IMR-90 (cell line): ENCODE data around the gene ZNF653. TPM values are rescaled to one million over a fixed set of nuclear protein-coding genes. Genes with fewer than 3 reads are reported as not detected.

Experiments
- ATAC-seq: fragments of 200-7000 bp; cut with Tn5 transposase; 2 replicates; pipeline ENCODE4 v1.9.1; 2020; ENCODE audit warnings: low read depth, mild to moderate bottlenecking, moderate library complexity
- BruUV-seq: library from RNA; stranded (reverse); fragments of 400-500 nt; replicated peaks from 2 replicates; lab custom pipeline; 2021; lab: Mats Ljungman, UMichigan
- CTCF ChIA-PET: fragments of 300-600 bp; formaldehyde crosslinking; extraction: SDS; loops from one replicate; lab custom pipeline; 2021; ENCODE audit warnings: antibody characterized with exemption; lab: Yijun Ruan, JAX
- POLR2A ChIA-PET: fragments of 300-600 bp; sonication (Branson Sonifier 250); formaldehyde crosslinking; loops from one replicate; lab custom pipeline; 2022; ENCODE audit warnings: antibody characterized with exemption; ENCODE audit not compliant: unreplicated experiment; lab: Charles Lee
- DNase-seq: peaks from one replicate; pipeline ENCODE4 v3.0.0; 2013
- H2AFZ ChIP-seq: replicated peaks from 2 replicates; pipeline ENCODE3; 2013; ENCODE audit warnings: low read length, mild to moderate bottlenecking; ENCODE audit not compliant: poor library complexity
- H2AK5ac ChIP-seq: 2 replicates; pipeline ENCODE4 v1.6.1; 2013; ENCODE audit warnings: low read depth, low read length, inconsistent platforms
- H2AK9ac ChIP-seq: replicated peaks from 2 replicates; pipeline ENCODE3; 2013; ENCODE audit warnings: mild to moderate bottlenecking, low read depth, low read length, moderate library complexity; ENCODE audit not compliant: poor library complexity
- H2BK120ac ChIP-seq: 2 replicates; pipeline ENCODE4 v1.6.1; 2013; ENCODE audit warnings: low read depth, low read length, inconsistent platforms
- H2BK15ac ChIP-seq: 3 replicates; pipeline ENCODE4 v1.6.1; 2013; ENCODE audit warnings: low read depth, low read length, inconsistent platforms
- H2BK20ac ChIP-seq: 2 replicates; pipeline ENCODE4 v1.6.1; 2013; ENCODE audit warnings: low read depth, mild to moderate bottlenecking, inconsistent platforms, low read length, moderate library complexity
- H2BK5ac ChIP-seq: 2 replicates; pipeline ENCODE4 v1.6.1; 2013; ENCODE audit warnings: mild to moderate bottlenecking, low read depth, low read length, inconsistent platforms; ENCODE audit not compliant: poor library complexity, severe bottlenecking
- H3K14ac ChIP-seq: replicated peaks from 2 replicates; pipeline ENCODE4 v1.6.1; 2013; ENCODE audit warnings: low read depth, low read length, inconsistent platforms
- H3K18ac ChIP-seq: 2 replicates; pipeline ENCODE4 v1.6.1; 2013; ENCODE audit warnings: low read depth, low read length, control low read depth
- H3K23ac ChIP-seq: 2 replicates; pipeline ENCODE4 v1.6.1; 2013; ENCODE audit warnings: low read depth, low read length, inconsistent platforms
- H3K27ac ChIP-seq: 2 replicates; pipeline ENCODE4 v1.5.1; 2013; ENCODE audit warnings: mild to moderate bottlenecking, control low read depth, low read length; ENCODE audit not compliant: insufficient read depth
- H3K27me3 ChIP-seq: 2 replicates; pipeline ENCODE4 v1.6.1; 2013; ENCODE audit warnings: low read length; ENCODE audit not compliant: control insufficient read depth, insufficient read depth
- H3K36me3 ChIP-seq: 2 replicates; pipeline ENCODE4 v1.6.1; 2013; ENCODE audit warnings: low read length, mixed read lengths; ENCODE audit not compliant: control insufficient read depth, insufficient read depth
- H3K4ac ChIP-seq: 2 replicates; pipeline ENCODE4 v1.6.1; 2013; ENCODE audit warnings: low read depth, low read length, inconsistent platforms
- H3K4me1 ChIP-seq: 2 replicates; pipeline ENCODE4 v1.6.1; 2013; ENCODE audit warnings: low read length, mixed read lengths; ENCODE audit not compliant: control insufficient read depth, insufficient read depth
- H3K4me2 ChIP-seq: 2 replicates; pipeline ENCODE4 v1.6.1; 2013; ENCODE audit warnings: low read depth, mild to moderate bottlenecking, control low read depth, low read length, moderate library complexity
- H3K4me3 ChIP-seq: 2 replicates; pipeline ENCODE4 v1.5.1; 2013; ENCODE audit warnings: low read depth, mild to moderate bottlenecking, control low read depth, low read length, moderate library complexity; ENCODE audit not compliant: insufficient read depth
- H3K56ac ChIP-seq: 2 replicates; pipeline ENCODE4 v1.6.1; 2013; ENCODE audit warnings: low read length, inconsistent platforms; ENCODE audit not compliant: insufficient read depth; ENCODE audit errors: extremely low read depth
- H3K79me1 ChIP-seq, 2 experiments: 2 replicates each; pipeline ENCODE4 v1.6.1; 2013; ENCODE audit warnings: low read length in 2 of 2, inconsistent platforms in 1 of 2, low read depth in 1 of 2
- H3K9ac ChIP-seq: 2 replicates; pipeline ENCODE4 v1.6.1; 2013; ENCODE audit warnings: low read depth, low read length, control low read depth
- H3K9me1 ChIP-seq: 2 replicates; pipeline ENCODE4 v1.6.1; 2013; ENCODE audit warnings: low read length, inconsistent platforms; ENCODE audit not compliant: insufficient read depth
- H3K9me3 ChIP-seq: 2 replicates; pipeline ENCODE4 v1.6.1; 2013; ENCODE audit warnings: low read length; ENCODE audit not compliant: control insufficient read depth, insufficient read depth
- H4K20me1 ChIP-seq: 2 replicates; pipeline ENCODE4 v1.6.1; 2013; ENCODE audit warnings: low read length, inconsistent platforms; ENCODE audit not compliant: insufficient read depth
- H4K5ac ChIP-seq: 2 replicates; pipeline ENCODE4 v1.6.1; 2013; ENCODE audit warnings: mild to moderate bottlenecking, low read depth, low read length, control low read depth
- H4K8ac ChIP-seq, 2 experiments: 2 replicates each; pipeline ENCODE4 v1.6.1; 2013; ENCODE audit warnings: low read depth in 2 of 2, low read length in 2 of 2, control low read depth in 1 of 2, inconsistent platforms in 1 of 2
- H4K91ac ChIP-seq: 2 replicates; pipeline ENCODE4 v1.6.1; 2013; ENCODE audit warnings: low read depth, low read length, inconsistent platforms; ENCODE audit not compliant: insufficient read depth
- CHD1 ChIP-seq: IDR thresholded peaks from 2 replicates; pipeline ENCODE4 v1.6.1; 2012; ENCODE audit warnings: low read depth, low read length, improper control_type of control experiment
- RAD21 ChIP-seq: IDR thresholded peaks from 2 replicates; pipeline ENCODE4 v1.6.1; 2012; ENCODE audit warnings: low read length, improper control_type of control experiment
- RCOR1 ChIP-seq: IDR thresholded peaks from 2 replicates; pipeline ENCODE4 v1.6.1; 2012; ENCODE audit warnings: mild to moderate bottlenecking, low read length, improper control_type of control experiment; ENCODE audit not compliant: insufficient replicate concordance
- RFX5 ChIP-seq: IDR thresholded peaks from 2 replicates; pipeline ENCODE4 v1.8.0; 2012; ENCODE audit warnings: low read depth, mild to moderate bottlenecking, low read length, moderate library complexity
- WGBS, 2 experiments: methylation state at CpG; one replicate each; pipeline versions ENCODE4 v1.1.5 to v1.1.7; 2013; ENCODE audit warnings: missing lambda C conversion rate in 2 of 2; ENCODE audit not compliant: insufficient read length in 1 of 2; ENCODE audit errors: extremely low coverage in 2 of 2; 5-methylcytosine and 5-hydroxymethylcytosine counted together
- dilution Hi-C: fragments of 300-500 bp; cut with HindIII; formaldehyde crosslinking; loops from one replicate; pipeline ENCODE4 v1.14.3; 2018; ENCODE audit warnings: low sequenced_read_pairs; ENCODE audit not compliant: unreplicated experiment
- in situ Hi-C: fragments of 300-500 bp; cut with MboI; formaldehyde crosslinking; loops from 3 replicates; pipeline ENCODE4 v1.14.3; 2019; ENCODE audit warnings: low sequenced_read_pairs, inconsistent platforms, mixed read lengths
- intact Hi-C: fragments of 100-400 bp; cut with micrococcal nuclease; formaldehyde crosslinking; loops from 2 replicates; pipeline ENCODE4 v1.10.0; 2022
- polyA plus RNA-seq, 3 experiments: library from polyadenylated mRNA; depleted of rRNA; stranded (reverse); fragments of >200 nt; gene quantifications; 2 replicates each; pipeline ENCODE4 v1.2.3, GENCODE V29; 2012; ENCODE audit warnings: low replicate concordance in 1 of 3
- total RNA-seq: library from RNA; depleted of rRNA; stranded (reverse); fragments of >200 nt; gene quantifications from 2 replicates; pipeline ENCODE4 v1.2.3, GENCODE V29; 2012

The ZNF653 gene
- total and polyA plus RNA-seq, 2 of the 4 experiments (the other 2 are of a cell fraction), result 3.9 to 9.0 TPM

- Histone ChIP-seq H3K27ac (no peak overlapping the region), H2BK5ac (no peak overlapping the region), H2AFZ (no peak overlapping the region), H3K9ac (no peak overlapping the region), H2AK5ac (no peak overlapping the region), H4K5ac (no peak overlapping the region), H2BK120ac (no peak overlapping the region), H4K91ac (no peak overlapping the region), H3K4ac (no peak overlapping the region), H3K4me3 (no peak overlapping the region), H2BK20ac (no peak overlapping the region), H3K9me3 (no peaks in the 10 kb centered on the region), H3K9me1 (no peaks in the 10 kb centered on the region), H3K56ac (no peak overlapping the region), H3K4me1 (no peaks in the 10 kb centered on the region; the same call in 1 of the 2 replicates), H4K8ac (no peak overlapping the region), H2AK9ac (no peak overlapping the region), H2BK15ac (no peak overlapping the region), H3K14ac (no peak overlapping the region), H3K4me2 (no peak overlapping the region), H3K23ac (no peak overlapping the region), H3K36me3 (peaks cover 49% of the 10 kb centered on the region), H4K20me1 (peaks cover 4% of the 10 kb centered on the region; the same call in 1 of the 2 replicates), H3K27me3 (no peaks in the 10 kb centered on the region), H3K18ac (no peak overlapping the region), H3K79me1 (peaks cover 0 to 3% of the 10 kb centered on the region in 2 experiments; a peak in 1 of 4 replicates)
- intact Hi-C loops (no loop called here), in situ Hi-C loops (no loop called here), dilution Hi-C loops (no loop called here)
- POLR2A ChIA-PET, result no interaction called here
- DNase-seq (no peak), ATAC-seq (no peak)
- 97% methylated on average over 18 of the region's 31 CpGs; no CpG with 5 or more reads in 1 of the 2 experiments for WGBS, 2 experiments
- CTCF ChIA-PET, result no interaction called here
- no peak for TF ChIP-seq RCOR1
- TF ChIP-seq RAD21, result no peak
- no peak for TF ChIP-seq CHD1
- no peak for TF ChIP-seq RFX5
- TSS peak; percentile 80 for BruUV-seq
Observed at GRCh38 chr19:11448923-11449554, 56.6 kb downstream of the ZNF653 start.
